H1 (cell line): Measurements from ENCODE around the gene TLE4. TPM values are rescaled to one million over a fixed set of nuclear protein-coding genes. Genes with fewer than 3 reads are reported as not detected.

Source experiments
- CTCF ChIA-PET: fragments of 300-600 bp; sonication (Branson Sonifier 250); formaldehyde crosslinking; loops from one replicate; lab custom pipeline; 2021; ENCODE audit not compliant: partially characterized antibody; lab: Charles Lee
- POLR2A ChIA-PET: fragments of 300-600 bp; sonication (Branson Sonifier 250); formaldehyde crosslinking; loops from one replicate; lab custom pipeline; 2021; ENCODE audit warnings: inconsistent platforms; ENCODE audit not compliant: partially characterized antibody; lab: Charles Lee
- DNase-seq, 2 experiments: peaks; one replicate each; pipeline versions ENCODE4 v3.0.0 to v3.0.0-alpha.2; 2010 to 2022; ENCODE audit warnings: low spot score in 2 of 2, low read depth in 1 of 2, mixed read lengths in 1 of 2
- FAIRE-seq: peaks from 2 replicates; lab custom pipeline; 2011; peaks lifted over from hg19 to GRCh38; lab: Jason Lieb, UNC
- H2AFZ ChIP-seq: 2 replicates; pipeline ENCODE4 v1.8.1; 2012; ENCODE audit warnings: low read length, inconsistent platforms
- H2AK5ac ChIP-seq: 2 replicates; pipeline ENCODE4 v1.6.1; 2013; ENCODE audit warnings: low read depth, low read length
- H2BK120ac ChIP-seq: replicated peaks from 2 replicates; pipeline ENCODE3; 2013; ENCODE audit warnings: low read depth, low read length, inconsistent platforms
- H2BK12ac ChIP-seq: 2 replicates; pipeline ENCODE4 v1.6.1; 2013; ENCODE audit warnings: low read depth, low read length
- H2BK15ac ChIP-seq: 2 replicates; pipeline ENCODE4 v1.6.1; 2013; ENCODE audit warnings: low read length
- H2BK20ac ChIP-seq: 2 replicates; pipeline ENCODE4 v1.6.1; 2013; ENCODE audit warnings: low read length
- H2BK5ac ChIP-seq: 2 replicates; pipeline ENCODE4 v1.6.1; 2013; ENCODE audit warnings: low read depth, low read length
- H3K14ac ChIP-seq: 2 replicates; pipeline ENCODE4 v1.6.1; 2013; ENCODE audit warnings: inconsistent platforms; ENCODE audit not compliant: insufficient read length
- H3K18ac ChIP-seq: 2 replicates; pipeline ENCODE4 v1.6.1; 2013; ENCODE audit warnings: low read length; ENCODE audit errors: extremely low read depth
- H3K23ac ChIP-seq: 2 replicates; pipeline ENCODE4 v1.6.1; 2013; ENCODE audit warnings: inconsistent platforms; ENCODE audit not compliant: insufficient read length
- H3K23me2 ChIP-seq: 2 replicates; pipeline ENCODE4 v1.6.1; 2013; ENCODE audit warnings: low read depth, low read length
- H3K27ac ChIP-seq: 2 replicates; pipeline ENCODE4 v1.6.1; 2011; ENCODE audit warnings: low read depth, low read length, inconsistent platforms
- H3K27me3 ChIP-seq, 4 experiments: replicated peaks in 1 of 4; 1 replicate in 1 of 4; 2 replicates in 3 of 4; pipeline versions ENCODE4 v1.6.1 to v1.8.1; 2011 to 2013; ENCODE audit warnings: low read length in 3 of 4, mild to moderate bottlenecking in 3 of 4, inconsistent platforms in 2 of 4, mixed read lengths in 2 of 4, moderate library complexity in 1 of 4; ENCODE audit not compliant: control insufficient read depth in 3 of 4, insufficient read depth in 3 of 4; ENCODE audit errors: extremely low read depth in 1 of 4
- H3K36me3 ChIP-seq, 4 experiments: 2 replicates each; pipeline versions ENCODE4 v1.6.1 to v1.8.1; 2011 to 2013; ENCODE audit warnings: mild to moderate bottlenecking in 4 of 4, low read length in 3 of 4, moderate library complexity in 2 of 4, control low read depth in 1 of 4, inconsistent platforms in 1 of 4; ENCODE audit not compliant: insufficient read depth in 4 of 4, control insufficient read depth in 2 of 4
- H3K4ac ChIP-seq: replicated peaks from 2 replicates; pipeline ENCODE3; 2013; ENCODE audit warnings: low read length, low read depth, mixed read lengths, inconsistent platforms; ENCODE audit not compliant: insufficient read length
- H3K4me1 ChIP-seq, 4 experiments: replicated peaks in 1 of 4; 1 replicate in 1 of 4; 2 replicates in 3 of 4; pipeline versions ENCODE4 v1.6.1 to v1.8.1; 2011 to 2013; ENCODE audit warnings: low read length in 3 of 4, inconsistent platforms in 2 of 4, mixed read lengths in 1 of 4; ENCODE audit not compliant: insufficient read depth in 4 of 4, control insufficient read depth in 3 of 4
- H3K4me2 ChIP-seq, 2 experiments: 2 replicates each; pipeline versions ENCODE4 v1.6.1 to v1.8.1; 2011 to 2013; ENCODE audit warnings: low read depth in 2 of 2, low read length in 2 of 2, control low read depth in 1 of 2, inconsistent platforms in 1 of 2, mild to moderate bottlenecking in 1 of 2; ENCODE audit not compliant: insufficient read depth in 1 of 2
- H3K4me3 ChIP-seq, 4 experiments: fragments of 200-600, 300-600 bp in 1 of 4; sonication (generic), shearing (Covaris generic), sonication (Bioruptor Twin) in 1 of 4; 2 replicates each; pipeline versions ENCODE4 v1.5.1 to v1.8.1; 2011 to 2016; ENCODE audit warnings: low read length in 4 of 4, low read depth in 3 of 4, control low read depth in 2 of 4, inconsistent platforms in 2 of 4, mild to moderate bottlenecking in 2 of 4, mixed read lengths in 1 of 4, moderate library complexity in 1 of 4; ENCODE audit not compliant: insufficient read depth in 2 of 4; ENCODE audit errors: extremely low read depth in 1 of 4
- H3K56ac ChIP-seq: replicated peaks from 2 replicates; pipeline ENCODE3; 2013; ENCODE audit warnings: low read depth, mild to moderate bottlenecking, mixed read lengths, low read length, inconsistent platforms; ENCODE audit not compliant: insufficient read length
- H3K79me1 ChIP-seq: 2 replicates; pipeline ENCODE4 v1.6.1; 2013; ENCODE audit warnings: low read depth, low read length, control low read depth
- H3K79me2 ChIP-seq, 2 experiments: 2 replicates each; pipeline versions ENCODE4 v1.6.1 to v1.8.1; 2012 to 2013; ENCODE audit warnings: low read length in 2 of 2, mild to moderate bottlenecking in 2 of 2, inconsistent platforms in 1 of 2; ENCODE audit not compliant: insufficient read depth in 2 of 2, control insufficient read depth in 1 of 2
- H3K9ac ChIP-seq, 4 experiments: replicated peaks in 1 of 4; 1 replicate in 1 of 4; 2 replicates in 3 of 4; pipeline versions ENCODE4 v1.6.1 to v1.8.1; 2011 to 2013; ENCODE audit warnings: low read depth in 3 of 4, low read length in 3 of 4, control low read depth in 2 of 4, mild to moderate bottlenecking in 2 of 4, moderate library complexity in 2 of 4, inconsistent platforms in 1 of 4; ENCODE audit errors: extremely low read depth in 1 of 4
- H3K9me3 ChIP-seq, 2 experiments: 2 replicates each; pipeline versions ENCODE4 v1.6.1 to v1.8.1; 2012 to 2013; ENCODE audit warnings: mild to moderate bottlenecking in 2 of 2, moderate library complexity in 2 of 2, control low read depth in 1 of 2, inconsistent platforms in 1 of 2, low read depth in 1 of 2, low read length in 1 of 2, mixed read lengths in 1 of 2; ENCODE audit not compliant: insufficient read depth in 2 of 2
- H4K20me1 ChIP-seq, 2 experiments: replicated peaks in 1 of 2; 2 replicates each; pipeline versions ENCODE3 to v1.8.1; 2011 to 2013; ENCODE audit warnings: inconsistent platforms in 2 of 2, low read length in 2 of 2, mild to moderate bottlenecking in 1 of 2; ENCODE audit not compliant: insufficient read depth in 2 of 2, control insufficient read depth in 1 of 2
- H4K5ac ChIP-seq: 2 replicates; pipeline ENCODE4 v1.6.1; 2013; ENCODE audit warnings: low read length, low read depth, mixed read lengths, inconsistent platforms; ENCODE audit not compliant: insufficient read length
- H4K8ac ChIP-seq: 2 replicates; pipeline ENCODE4 v1.8.0; 2013; ENCODE audit warnings: mild to moderate bottlenecking, moderate library complexity, low read length, inconsistent platforms; ENCODE audit not compliant: insufficient read depth; ENCODE audit errors: extremely low read depth
- H4K91ac ChIP-seq: replicated peaks from 2 replicates; pipeline ENCODE3; 2013; ENCODE audit warnings: low read length, mixed read lengths, inconsistent platforms; ENCODE audit not compliant: insufficient read length
- WGBS, 2 experiments: shearing (Covaris generic) in 1 of 2; methylation state at CpG; one replicate each; pipeline versions ENCODE4 v1.1.6 to v1.1.7; 2013 to 2015; ENCODE audit warnings: low lambda C conversion rate in 2 of 2, mixed read lengths in 2 of 2, inconsistent platforms in 1 of 2, low coverage in 1 of 2, missing lambda C conversion rate in 1 of 2; ENCODE audit not compliant: insufficient replicate concordance in 2 of 2, insufficient coverage in 1 of 2, insufficient read length in 1 of 2; ENCODE audit errors: extremely low coverage in 1 of 2, missing lambda C conversion rate in 1 of 2; 5-methylcytosine and 5-hydroxymethylcytosine counted together
- polyA plus RNA-seq, 7 experiments: library from polyadenylated mRNA; depleted of rRNA in 3 of 7; stranded (reverse) in 5 of 7; unstranded in 2 of 7; fragments of >200 nt in 5 of 7; fragments of 200-250 nt in 2 of 7; gene quantifications; 1 replicate in 5 of 7; 2 replicates in 1 of 7; 4 replicates in 1 of 7; pipeline versions ENCODE4 v1.2.1 to v1.2.3, GENCODE V29; 2011 to 2013; ENCODE audit warnings: missing spikeins in 2 of 7, mixed read lengths in 2 of 7
- total RNA-seq: library from RNA; stranded (reverse); fragmentation: NEBNext Ultra II Directional; extraction: Animal tissue kit (Norgen Biotek cat#: 25700); gene quantifications from 2 replicates; pipeline ENCODE4 v1.2.1, GENCODE V29; 2021

TLE4 gene
- total and polyA plus RNA-seq, 2 of the 8 experiments (the other 6 are each of a cell fraction or from before 2014, with no cell fraction given), result 32.4 to 36.9 TPM

GRCh38 chr9:79632060-79632459, 60.3 kb downstream of the TLE4 start:
- no peak overlapping the region for H2AK5ac ChIP-seq
- H3K23me2 ChIP-seq, result no peaks in the 10 kb centered on the region; the same call in 1 of the 2 replicates
- DNase-seq (no peak), FAIRE-seq (no peak)
- H3K27ac ChIP-seq, result no peak overlapping the region
- no peak overlapping the region for H3K56ac ChIP-seq
- H4K8ac ChIP-seq, result no peak overlapping the region
- POLR2A ChIA-PET, result no interaction called here
- no peaks in the 10 kb centered on the region for H4K20me1 ChIP-seq
- no peak overlapping the region for H3K4me3 ChIP-seq
- no peak overlapping the region for H2BK12ac ChIP-seq
- H2AFZ ChIP-seq, result no peak overlapping the region
- CTCF ChIA-PET, result interaction anchor here (0.8 kb wide), 1 partner anchor 55 kb away, joined by 3 read pairs; no protein-coding TSS in a partner anchor
- no peak overlapping the region for H2BK120ac ChIP-seq
- 91% methylated on average over 5 of the region's 5 CpGs; no CpG with 5 or more reads in 1 of the 2 experiments for WGBS, 2 experiments
- no peak overlapping the region for H3K4me2 ChIP-seq
- H3K79me2 ChIP-seq, result peaks cover 0 to 18% of the 10 kb centered on the region in 2 experiments; a peak in 2 of 4 replicates
- no peaks in the 10 kb centered on the region for H3K27me3 ChIP-seq
- no peak overlapping the region for H2BK20ac ChIP-seq
- peaks cover 0 to 3% (median 0%) of the 10 kb centered on the region in 4 experiments; a peak in 1 of 8 replicates for H3K36me3 ChIP-seq
- no peak overlapping the region for H4K5ac ChIP-seq
- no peak overlapping the region for H4K91ac ChIP-seq
- no peaks in the 10 kb centered on the region; the same call in 1 of the 2 replicates for H3K79me1 ChIP-seq
- H3K4ac ChIP-seq, result peak overlapping the region; percentile 13
- no peak overlapping the region for H3K18ac ChIP-seq
- H3K9ac ChIP-seq, result no peak overlapping the region
- no peak overlapping the region for H3K14ac ChIP-seq
- no peak overlapping the region for H2BK15ac ChIP-seq
- H3K4me1 ChIP-seq, result peaks cover 0 to 6% (median 3%) of the 10 kb centered on the region in 4 experiments; a peak in 3 of 7 replicates
- H3K23ac ChIP-seq, result no peak overlapping the region
- H2BK5ac ChIP-seq, result no peak overlapping the region
- no peaks in the 10 kb centered on the region for H3K9me3 ChIP-seq
